Natural killer cell (primary cell): Measurements from ENCODE around the gene STYXL1. TPM values are rescaled to one million over a fixed set of nuclear protein-coding genes. Genes with fewer than 3 reads are reported as not detected.
"Not testable (repeated sequence)": the region's sequence is repeated elsewhere in the genome, so short reads cannot be mapped to it uniquely, and the experiment has no call there.

Experiments
- ATAC-seq, 3 donors: fragments of 150-1000 bp in 2 of 3; fragments of 200-7000 bp in 1 of 3; cut with Tn5 transposase; 1 replicate in 1 of 3; 2 replicates in 2 of 3; pipeline ENCODE4 v1.10.0; 2021; ENCODE audit warnings: mild to moderate bottlenecking in 2 of 3, moderate library complexity in 2 of 3
- DNase-seq, 2 donors: peaks; one replicate each; pipeline versions ENCODE4 v3.0.0 to v3.0.0-alpha.2; 2013 to 2021; ENCODE audit warnings: mixed read lengths in 1 of 2
- H3K27ac ChIP-seq: one replicate; pipeline ENCODE4 v1.5.1; 2013; ENCODE audit warnings: mild to moderate bottlenecking, low read length
- H3K27me3 ChIP-seq: one replicate; pipeline ENCODE4 v1.6.1; 2013; ENCODE audit warnings: low read length; ENCODE audit not compliant: control insufficient read depth, insufficient read depth
- H3K36me3 ChIP-seq: one replicate; pipeline ENCODE4 v1.6.1; 2013; ENCODE audit warnings: low read length; ENCODE audit not compliant: control insufficient read depth, insufficient read depth
- H3K4me1 ChIP-seq: one replicate; pipeline ENCODE4 v1.6.1; 2013; ENCODE audit warnings: low read length; ENCODE audit not compliant: control insufficient read depth, insufficient read depth
- H3K4me3 ChIP-seq: one replicate; pipeline ENCODE4 v1.5.1; 2013; ENCODE audit warnings: low read length
- H3K9me3 ChIP-seq: one replicate; pipeline ENCODE4 v1.6.1; 2013; ENCODE audit warnings: low read length; ENCODE audit not compliant: control insufficient read depth, insufficient read depth
- H3K27ac Mint-ChIP-seq, 2 donors: one replicate each; pipeline ENCODE4 v1.8.0; 2022; ENCODE audit warnings: mild to moderate bottlenecking in 2 of 2, mixed read lengths in 2 of 2, moderate library complexity in 1 of 2
- H3K27me3 Mint-ChIP-seq, 2 donors: one replicate each; pipeline ENCODE4 v1.8.0; 2022; ENCODE audit warnings: low read depth in 2 of 2, mixed read lengths in 2 of 2
- H3K36me3 Mint-ChIP-seq: one replicate; pipeline ENCODE4 v1.8.0; 2022; ENCODE audit warnings: mixed read lengths
- H3K4me1 Mint-ChIP-seq, 2 donors: one replicate each; pipeline ENCODE4 v1.8.0; 2022; ENCODE audit warnings: mixed read lengths in 2 of 2
- H3K4me3 Mint-ChIP-seq: one replicate; pipeline ENCODE4 v1.8.0; 2022; ENCODE audit warnings: mild to moderate bottlenecking, moderate library complexity, mixed read lengths
- H3K9me3 Mint-ChIP-seq, 2 donors: one replicate each; pipeline ENCODE4 v1.8.0; 2022; ENCODE audit warnings: mixed read lengths in 2 of 2
- WGBS: methylation state at CpG from one replicate; pipeline ENCODE4 v1.1.7; 2013; ENCODE audit warnings: missing lambda C conversion rate; ENCODE audit not compliant: insufficient coverage; 5-methylcytosine and 5-hydroxymethylcytosine counted together
- intact Hi-C: fragments of 100-400 bp; cut with micrococcal nuclease; formaldehyde crosslinking; loops from one replicate; pipeline ENCODE4 v1.14.2; 2022
- total RNA-seq, 4 donors: library from RNA; stranded (reverse); fragments of 120-200 nt in 1 of 4; gene quantifications; one replicate each; pipeline versions ENCODE4 v1.2.3 to v1.2.4, GENCODE V29; 2013 to 2022
- TF ChIP-seq, protein P1 (sequence below): fragments of 200-600 bp; IDR thresholded peaks from one replicate; pipeline ENCODE4 v1.8.0; 2022; ENCODE audit warnings: antibody characterized with exemption

Gene STYXL1
- total RNA-seq, 3 donors from 2014 or later (not counting 1 experiment from before 2014, with no cell fraction given), result 15.1 to 33.2 (median 18.8) TPM

DNA sequence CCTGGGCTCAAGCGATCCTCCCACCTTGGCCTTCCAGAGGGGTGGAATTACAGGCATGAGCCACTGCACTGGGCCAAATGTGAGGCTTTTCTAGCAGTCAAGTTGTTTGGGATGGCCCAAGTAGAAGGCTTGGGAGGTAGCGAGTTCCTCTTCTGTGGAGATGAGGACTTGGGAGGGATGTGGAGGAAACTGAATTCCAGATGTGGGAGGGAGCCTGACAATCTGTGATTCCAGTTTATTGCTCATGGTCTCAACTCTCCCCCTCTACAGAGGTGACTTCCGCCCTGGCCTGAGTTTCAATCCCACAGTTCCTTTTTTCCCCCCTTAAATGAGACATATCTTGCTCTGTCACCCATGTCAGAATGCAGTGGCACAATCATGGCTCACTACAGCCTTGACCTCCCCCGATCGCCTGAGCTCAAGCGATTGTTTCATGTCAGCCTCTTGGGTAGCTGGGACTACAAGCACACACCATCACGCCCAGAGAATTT lies 3.4 kb downstream of the STYXL1 start:
- H3K9me3 Mint-ChIP-seq, result no peaks in the 10 kb centered on the region
- H3K27ac ChIP-seq, result no peak overlapping the region
- no peaks in the 10 kb centered on the region for H3K27me3 Mint-ChIP-seq
- H3K4me3 Mint-ChIP-seq, result no peak overlapping the region
- WGBS, result 97% methylated on average over 7 of the region's 7 CpGs
- DNase-seq, result no peak
- peaks cover 6% of the 10 kb centered on the region for H3K36me3 ChIP-seq
- H3K36me3 Mint-ChIP-seq, result no peaks in the 10 kb centered on the region
- H3K9me3 ChIP-seq, result no peaks in the 10 kb centered on the region
- peaks cover 26% of the 10 kb centered on the region for H3K4me1 ChIP-seq
- TF ChIP-seq, protein P1, sequence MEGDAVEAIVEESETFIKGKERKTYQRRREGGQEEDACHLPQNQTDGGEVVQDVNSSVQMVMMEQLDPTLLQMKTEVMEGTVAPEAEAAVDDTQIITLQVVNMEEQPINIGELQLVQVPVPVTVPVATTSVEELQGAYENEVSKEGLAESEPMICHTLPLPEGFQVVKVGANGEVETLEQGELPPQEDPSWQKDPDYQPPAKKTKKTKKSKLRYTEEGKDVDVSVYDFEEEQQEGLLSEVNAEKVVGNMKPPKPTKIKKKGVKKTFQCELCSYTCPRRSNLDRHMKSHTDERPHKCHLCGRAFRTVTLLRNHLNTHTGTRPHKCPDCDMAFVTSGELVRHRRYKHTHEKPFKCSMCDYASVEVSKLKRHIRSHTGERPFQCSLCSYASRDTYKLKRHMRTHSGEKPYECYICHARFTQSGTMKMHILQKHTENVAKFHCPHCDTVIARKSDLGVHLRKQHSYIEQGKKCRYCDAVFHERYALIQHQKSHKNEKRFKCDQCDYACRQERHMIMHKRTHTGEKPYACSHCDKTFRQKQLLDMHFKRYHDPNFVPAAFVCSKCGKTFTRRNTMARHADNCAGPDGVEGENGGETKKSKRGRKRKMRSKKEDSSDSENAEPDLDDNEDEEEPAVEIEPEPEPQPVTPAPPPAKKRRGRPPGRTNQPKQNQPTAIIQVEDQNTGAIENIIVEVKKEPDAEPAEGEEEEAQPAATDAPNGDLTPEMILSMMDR, result no peak
- H3K4me1 Mint-ChIP-seq, result peaks cover 21 to 32% of the 10 kb centered on the region in 2 donors
- H3K4me3 ChIP-seq, result no peak overlapping the region
- H3K27ac Mint-ChIP-seq, result peak overlapping the region in 1 of 2 donors; percentile 1
- ATAC-seq, result no peak
- no peaks in the 10 kb centered on the region for H3K27me3 ChIP-seq
- intact Hi-C loops, result loop anchor here (10.0 kb wide), 1 partner anchor 270 kb away; no protein-coding TSS in a partner anchor

DNA sequence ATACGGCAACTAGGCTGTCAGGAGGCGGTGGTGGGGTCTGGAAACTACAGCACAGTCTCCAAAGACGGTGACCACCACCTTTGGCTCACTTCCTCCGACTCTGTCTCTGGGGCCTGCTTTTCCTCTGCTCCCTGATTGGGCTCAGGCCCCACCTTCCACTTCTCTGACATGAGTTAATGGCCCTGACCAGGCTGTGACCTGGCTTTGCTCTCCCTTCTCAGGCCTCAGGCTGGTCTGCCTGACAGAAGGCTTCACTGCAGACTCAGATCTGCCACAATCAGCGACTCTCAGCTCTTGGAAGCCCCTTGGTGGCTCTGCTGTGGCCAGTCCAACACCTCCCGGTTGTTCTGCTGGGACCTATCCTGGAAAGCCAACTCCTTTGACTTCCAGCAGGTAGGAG lies 7.7 kb downstream of the STYXL1 start:
- intact Hi-C loops, result loop anchor here (10.0 kb wide), 1 partner anchor 275 kb away; no protein-coding TSS in a partner anchor

DNA sequence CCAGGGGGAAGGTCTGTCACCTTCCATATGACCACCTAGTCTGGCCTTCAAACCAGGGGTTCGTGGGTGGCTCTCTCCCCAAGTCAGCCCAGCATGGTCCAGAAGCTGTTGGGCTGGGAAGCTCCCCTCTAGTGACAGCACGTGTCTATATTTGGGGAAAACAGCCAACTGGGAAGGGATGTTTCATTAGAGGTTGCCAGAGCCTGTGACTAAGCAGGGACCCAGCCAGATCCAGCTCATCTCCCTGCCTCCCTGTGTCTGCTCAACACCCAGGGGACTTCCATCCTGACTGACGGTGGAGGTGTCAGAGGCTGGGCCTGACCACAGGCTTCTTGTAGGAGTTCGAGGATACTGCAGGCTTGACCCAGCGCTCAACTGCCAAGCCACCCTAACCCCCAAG lies 10.5 kb downstream of the STYXL1 start:
- ATAC-seq, result no peak
- 87% methylated on average over 5 of the region's 5 CpGs for WGBS
- Histone ChIP-seq H3K36me3 (peaks cover 6% of the 10 kb centered on the region), H3K27me3 (no peaks in the 10 kb centered on the region), H3K4me3 (no peak overlapping the region), H3K9me3 (no peaks in the 10 kb centered on the region), H3K27ac (no peak overlapping the region), H3K4me1 (no peaks in the 10 kb centered on the region)
- TF ChIP-seq, protein P1, result no peak
- intact Hi-C loops, result no loop called here
- no peak overlapping the region for H3K27ac Mint-ChIP-seq
- no peaks in the 10 kb centered on the region for H3K27me3 Mint-ChIP-seq
- DNase-seq, result no peak
- no peak overlapping the region for H3K4me3 Mint-ChIP-seq
- H3K4me1 Mint-ChIP-seq, result peaks cover 5 to 11% of the 10 kb centered on the region in 2 donors
- no peaks in the 10 kb centered on the region for H3K36me3 Mint-ChIP-seq
- H3K9me3 Mint-ChIP-seq, result no peaks in the 10 kb centered on the region

More for the DNA sequence above, 7.7 kb downstream of the STYXL1 start:
- peak overlapping the region in 1 of 2 donors; percentile 59 for H3K27ac Mint-ChIP-seq
- H3K4me3 ChIP-seq, result no peak overlapping the region
- WGBS, result 96% methylated on average over 6 of the region's 6 CpGs
- H3K4me3 Mint-ChIP-seq, result no peak overlapping the region
- H3K36me3 Mint-ChIP-seq, result no peaks in the 10 kb centered on the region
- peaks cover 6% of the 10 kb centered on the region for H3K36me3 ChIP-seq
- no peaks in the 10 kb centered on the region for H3K9me3 ChIP-seq
- no peaks in the 10 kb centered on the region for H3K27me3 Mint-ChIP-seq
- ATAC-seq (no peak), DNase-seq (no peak)
- H3K4me1 Mint-ChIP-seq, result peaks cover 6 to 14% of the 10 kb centered on the region in 2 donors
- H3K9me3 Mint-ChIP-seq, result no peaks in the 10 kb centered on the region
- H3K4me1 ChIP-seq, result no peaks in the 10 kb centered on the region
- no peak overlapping the region for H3K27ac ChIP-seq
- no peaks in the 10 kb centered on the region for H3K27me3 ChIP-seq
- TF ChIP-seq, protein P1, result no peak

DNA sequence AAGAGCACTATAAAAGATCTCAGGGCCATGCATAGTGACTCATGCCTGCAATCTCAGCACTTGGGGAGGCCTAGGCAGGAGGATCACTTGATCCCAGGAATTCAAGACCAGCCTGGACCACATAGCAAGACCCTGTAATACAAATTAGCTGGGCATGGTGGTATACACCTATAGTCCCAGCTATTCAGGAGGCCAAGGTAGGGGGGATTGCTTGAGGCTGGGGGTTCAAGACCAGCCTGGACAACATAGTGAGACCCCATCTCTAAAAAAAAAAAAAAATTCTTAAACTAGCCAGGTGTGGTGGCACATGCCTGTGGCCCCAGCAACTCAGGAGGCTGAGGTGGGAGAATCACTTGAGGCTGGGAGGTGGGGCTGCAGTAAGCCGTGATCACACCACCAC lies 15.8 kb downstream of the STYXL1 start:
- no peaks in the 10 kb centered on the region for H3K9me3 ChIP-seq
- no peaks in the 10 kb centered on the region for H3K27me3 ChIP-seq
- no peak overlapping the region for H3K4me3 Mint-ChIP-seq
- DNase-seq (no peak), ATAC-seq (no peak)
- H3K9me3 Mint-ChIP-seq, result no peaks in the 10 kb centered on the region
- H3K27ac Mint-ChIP-seq, result no peak overlapping the region
- TF ChIP-seq, protein P1, result no peak
- peaks cover 5% of the 10 kb centered on the region in 2 donors for H3K4me1 Mint-ChIP-seq
- intact Hi-C loops, result no loop called here
- no peaks in the 10 kb centered on the region for H3K4me1 ChIP-seq
- peaks cover 6% of the 10 kb centered on the region for H3K36me3 ChIP-seq
- no peaks in the 10 kb centered on the region for H3K27me3 Mint-ChIP-seq
- no peak overlapping the region for H3K4me3 ChIP-seq
- no peak overlapping the region for H3K27ac ChIP-seq
- WGBS, result 100% methylated on average over 1 of the region's 1 CpG
- H3K36me3 Mint-ChIP-seq, result no peaks in the 10 kb centered on the region

DNA sequence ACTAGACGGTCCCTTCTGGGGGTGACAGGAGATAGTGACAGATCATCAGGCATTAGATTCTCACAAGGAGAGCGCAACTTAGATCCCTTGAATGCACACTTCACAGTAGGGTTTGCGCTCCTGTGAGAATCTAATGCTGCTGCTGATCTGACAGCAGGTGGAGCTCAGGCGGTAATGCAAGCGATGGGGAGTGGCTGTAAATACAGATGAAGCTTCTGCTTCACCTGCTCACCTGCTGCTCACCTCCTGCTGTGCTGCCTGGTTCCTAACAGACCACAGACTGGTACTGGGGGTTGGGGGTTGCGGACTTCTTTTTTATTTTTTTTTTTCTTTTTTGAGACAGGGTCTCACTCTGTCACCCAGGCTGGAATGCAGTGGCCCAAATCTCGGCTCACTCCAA lies 18.1 kb downstream of the STYXL1 start:
- H3K27me3 ChIP-seq, H3K4me3 Mint-ChIP-seq, H3K4me1 ChIP-seq, H3K4me3 ChIP-seq, H3K9me3 Mint-ChIP-seq, H3K27ac ChIP-seq, H3K9me3 ChIP-seq, H3K27ac Mint-ChIP-seq, DNase-seq, H3K36me3 Mint-ChIP-seq, intact Hi-C loops, ATAC-seq, H3K27me3 Mint-ChIP-seq, H3K4me1 Mint-ChIP-seq, H3K36me3 ChIP-seq: not testable (repeated sequence)
- 98% methylated on average over 7 of the region's 7 CpGs for WGBS
